H9 (cell line): Measurements from ENCODE around the gene VPS16. TPM values are rescaled to one million over a fixed set of nuclear protein-coding genes. Genes with fewer than 3 reads are reported as not detected.

Experiments used
- DNase-seq: peaks from one replicate; pipeline ENCODE4 v3.0.0-alpha.2; 2017
- H2AFZ ChIP-seq: one replicate; pipeline ENCODE4 v1.6.1; 2013; ENCODE audit warnings: mild to moderate bottlenecking, low read length, control low read depth, moderate library complexity
- H2AK5ac ChIP-seq: 2 replicates; pipeline ENCODE4 v1.6.1; 2013; ENCODE audit warnings: low read length, control low read depth, mixed read lengths; ENCODE audit not compliant: insufficient read length
- H2BK120ac ChIP-seq: one replicate; pipeline ENCODE4 v1.6.1; 2013; ENCODE audit warnings: low read depth, mild to moderate bottlenecking, low read length, control low read depth, inconsistent platforms; ENCODE audit not compliant: poor library complexity, severe bottlenecking
- H2BK12ac ChIP-seq: 2 replicates; pipeline ENCODE4 v1.6.1; 2013; ENCODE audit warnings: low read length, control low read depth, mixed read lengths, low read depth; ENCODE audit not compliant: insufficient read length
- H2BK15ac ChIP-seq: 2 replicates; pipeline ENCODE4 v1.6.1; 2013; ENCODE audit warnings: low read depth, low read length, control low read depth
- H2BK20ac ChIP-seq: one replicate; pipeline ENCODE4 v1.6.1; 2013; ENCODE audit warnings: low read depth, mild to moderate bottlenecking, low read length, control low read depth, inconsistent platforms; ENCODE audit not compliant: poor library complexity, severe bottlenecking
- H2BK5ac ChIP-seq: 2 replicates; pipeline ENCODE4 v1.6.1; 2013; ENCODE audit warnings: low read length, control low read depth, mixed read lengths; ENCODE audit not compliant: insufficient read length
- H3K14ac ChIP-seq: 2 replicates; pipeline ENCODE4 v1.6.1; 2013; ENCODE audit warnings: low read length, control low read depth; ENCODE audit not compliant: insufficient read depth
- H3K18ac ChIP-seq: 2 replicates; pipeline ENCODE4 v1.6.1; 2013; ENCODE audit warnings: low read depth, mild to moderate bottlenecking, mixed read lengths, low read length, control low read depth; ENCODE audit not compliant: insufficient read length
- H3K23ac ChIP-seq: 2 replicates; pipeline ENCODE4 v1.6.1; 2013; ENCODE audit warnings: low read length, control low read depth, mixed read lengths, low read depth; ENCODE audit not compliant: insufficient read length
- H3K23me2 ChIP-seq: 2 replicates; pipeline ENCODE4 v1.6.1; 2013; ENCODE audit warnings: low read depth, mild to moderate bottlenecking, mixed read lengths, low read length, control low read depth; ENCODE audit not compliant: insufficient read length, poor library complexity, severe bottlenecking
- H3K27ac ChIP-seq: 2 replicates; pipeline ENCODE4 v1.5.1; 2013; ENCODE audit warnings: low read length, control low read depth, mixed read lengths, low read depth; ENCODE audit not compliant: insufficient read length
- H3K27me3 ChIP-seq: 2 replicates; pipeline ENCODE4 v1.6.1; 2013; ENCODE audit warnings: low read length, control low read depth, inconsistent platforms; ENCODE audit not compliant: insufficient read depth
- H3K4ac ChIP-seq: 2 replicates; pipeline ENCODE4 v1.6.1; 2013; ENCODE audit warnings: low read depth, mild to moderate bottlenecking, control low read depth, inconsistent platforms, low read length, moderate library complexity
- H3K4me1 ChIP-seq: 2 replicates; pipeline ENCODE4 v1.6.1; 2013; ENCODE audit warnings: low read length, control low read depth, inconsistent platforms; ENCODE audit not compliant: insufficient read depth
- H3K4me2 ChIP-seq: 2 replicates; pipeline ENCODE4 v1.6.1; 2013; ENCODE audit warnings: low read length, control low read depth, mixed read lengths; ENCODE audit not compliant: insufficient read length, insufficient read depth
- H3K56ac ChIP-seq: 2 replicates; pipeline ENCODE4 v1.6.1; 2013; ENCODE audit warnings: low read depth, mild to moderate bottlenecking, mixed read lengths, low read length, control low read depth; ENCODE audit not compliant: insufficient read length
- H3K79me1 ChIP-seq: 2 replicates; pipeline ENCODE4 v1.6.1; 2013; ENCODE audit warnings: low read depth, mild to moderate bottlenecking, moderate library complexity, low read length, control low read depth, inconsistent platforms; ENCODE audit not compliant: insufficient read depth, poor library complexity, severe bottlenecking
- H3K79me2 ChIP-seq: 2 replicates; pipeline ENCODE4 v1.6.1; 2013; ENCODE audit warnings: low read length, control low read depth, inconsistent platforms; ENCODE audit not compliant: insufficient read depth
- H3K9ac ChIP-seq: 2 replicates; pipeline ENCODE4 v1.6.1; 2013; ENCODE audit warnings: low read length, control low read depth, mixed read lengths; ENCODE audit not compliant: insufficient read length; ENCODE audit errors: extremely low read depth
- H3K9me3 ChIP-seq: one replicate; pipeline ENCODE4 v1.6.1; 2013; ENCODE audit warnings: low read depth, low read length, inconsistent platforms; ENCODE audit not compliant: control insufficient read depth
- H3T11ph ChIP-seq: one replicate; pipeline ENCODE4 v1.6.1; 2013; ENCODE audit warnings: mild to moderate bottlenecking, low read length, control low read depth, inconsistent platforms
- H4K20me1 ChIP-seq: one replicate; pipeline ENCODE4 v1.6.1; 2013; ENCODE audit not compliant: control insufficient read depth, insufficient read length, insufficient read depth
- H4K5ac ChIP-seq: 2 replicates; pipeline ENCODE4 v1.6.1; 2013; ENCODE audit warnings: low read depth, mild to moderate bottlenecking, mixed read lengths, low read length, control low read depth; ENCODE audit not compliant: insufficient read length
- H4K8ac ChIP-seq: replicated peaks from 2 replicates; pipeline ENCODE4 v1.6.1; 2013; ENCODE audit warnings: low read length, control low read depth, mixed read lengths, low read depth; ENCODE audit not compliant: insufficient read length
- H4K91ac ChIP-seq: 2 replicates; pipeline ENCODE4 v1.6.1; 2013; ENCODE audit warnings: low read depth, mild to moderate bottlenecking, moderate library complexity, mixed read lengths, low read length, control low read depth; ENCODE audit not compliant: insufficient read length
- H3K27ac Mint-ChIP-seq, 3 experiments: 2 replicates in 2 of 3; 3 replicates in 1 of 3; pipeline ENCODE4 v1.8.0; 2020 to 2021; ENCODE audit warnings: mixed read lengths in 3 of 3, mild to moderate bottlenecking in 1 of 3, moderate library complexity in 1 of 3
- H3K27me3 Mint-ChIP-seq: 2 replicates; pipeline ENCODE4 v1.8.0; 2021; ENCODE audit warnings: low read depth, mild to moderate bottlenecking, moderate library complexity, mixed read lengths
- H3K36me3 Mint-ChIP-seq, 3 experiments: 2 replicates in 2 of 3; 3 replicates in 1 of 3; pipeline ENCODE4 v1.8.0; 2020 to 2021; ENCODE audit warnings: low read depth in 3 of 3, mixed read lengths in 3 of 3; ENCODE audit not compliant: insufficient read depth in 1 of 3
- H3K4me1 Mint-ChIP-seq, 2 experiments: 2 replicates each; pipeline ENCODE4 v1.8.0; 2020; ENCODE audit warnings: mixed read lengths in 2 of 2
- H3K4me3 Mint-ChIP-seq, 2 experiments: 2 replicates in 1 of 2; 3 replicates in 1 of 2; pipeline ENCODE4 v1.8.0; 2020 to 2021; ENCODE audit warnings: mild to moderate bottlenecking in 2 of 2, mixed read lengths in 2 of 2, moderate library complexity in 1 of 2
- H3K9me3 Mint-ChIP-seq, 2 experiments: 2 replicates in 1 of 2; 3 replicates in 1 of 2; pipeline ENCODE4 v1.8.0; 2020; ENCODE audit warnings: mild to moderate bottlenecking in 2 of 2, mixed read lengths in 2 of 2, moderate library complexity in 1 of 2
- CTCF ChIP-seq: fragments of 200-600 bp; sonication (generic); conservative IDR thresholded peaks from 3 replicates; pipeline ENCODE4 v1.8.0; 2021; ENCODE audit warnings: antibody characterized with exemption, mild to moderate bottlenecking
- WGBS: extraction: QIAGEN DNeasy Blood & Tissue Kit; methylation state at CpG from one replicate; pipeline ENCODE4 v1.1.7; 2013; ENCODE audit warnings: missing lambda C conversion rate, low lambda C conversion rate, mixed read lengths; ENCODE audit not compliant: insufficient read length; ENCODE audit errors: extremely low coverage; 5-methylcytosine and 5-hydroxymethylcytosine counted together
- total RNA-seq: library from RNA; stranded (reverse); gene quantifications from 2 replicates; pipeline ENCODE4 v1.2.1, GENCODE V29; 2021

Gene VPS16
- total RNA-seq, 1 experiment from 2014 or later = 32.1 TPM

GRCh38 chr20:2871111-2871465 is 30.5 kb downstream of the VPS16 start:
- H3K23ac ChIP-seq = no peak overlapping the region
- 0 out of 2 replicates have a peak, but pooled peaks cover 3% of the 10 kb centered on the region for H3K4me1 ChIP-seq
- peaks cover 24 to 30% of the 10 kb centered on the region in 2 experiments for H3K4me1 Mint-ChIP-seq
- H3K18ac ChIP-seq = no peak overlapping the region
- no peaks in the 10 kb centered on the region for H4K20me1 ChIP-seq
- no peak overlapping the region for H3K27ac Mint-ChIP-seq
- no peak overlapping the region for H3K27ac ChIP-seq
- H3K4ac ChIP-seq = no peak overlapping the region
- H2AK5ac ChIP-seq = no peak overlapping the region
- H3K9ac ChIP-seq = no peak overlapping the region
- H4K8ac ChIP-seq = no peak overlapping the region
- no peak overlapping the region for H3K4me2 ChIP-seq
- no peak overlapping the region for H4K91ac ChIP-seq
- no peak overlapping the region for H3K4me3 Mint-ChIP-seq
- H3K23me2 ChIP-seq = peaks cover 18% of the 10 kb centered on the region
- H3K56ac ChIP-seq = no peak overlapping the region
- H3K79me1 ChIP-seq = peaks cover 7% of the 10 kb centered on the region
- no peak for TF ChIP-seq CTCF
- H3K9me3 Mint-ChIP-seq = no peaks in the 10 kb centered on the region
- H2BK20ac ChIP-seq = no peak overlapping the region
- DNase-seq = no peak
- H2BK5ac ChIP-seq = no peak overlapping the region
- H3T11ph ChIP-seq = no peak overlapping the region
- no peak overlapping the region for H2BK120ac ChIP-seq
- whole genome bisulfite sequencing = no CpG with 5 or more reads among the region's 2 CpGs
- peaks cover 3% of the 10 kb centered on the region; the same call in 1 of the 2 replicates for H3K79me2 ChIP-seq
- no peak overlapping the region for H2BK15ac ChIP-seq
- H4K5ac ChIP-seq = no peak overlapping the region
- peaks cover 2% of the 10 kb centered on the region; the same call in 1 of the 2 replicates for H3K27me3 ChIP-seq
- no peak overlapping the region for H2AFZ ChIP-seq
- no peaks in the 10 kb centered on the region for H3K9me3 ChIP-seq
- H3K36me3 Mint-ChIP-seq = peaks cover 0 to 8% (median 6%) of the 10 kb centered on the region in 3 experiments; a peak in 4 of 7 replicates
- peaks cover 28% of the 10 kb centered on the region for H3K27me3 Mint-ChIP-seq
- no peak overlapping the region for H3K14ac ChIP-seq
- H2BK12ac ChIP-seq = no peak overlapping the region
